ENCODE measurements around the gene SDK2.
A peak's percentile ranks its signal among the peaks of the same experiment; 100 is the strongest.

Gene SDK2

GRCh38 chr17:73363442-73364154 lies 280.6 kb downstream of the SDK2 start:
- Histone ChIP-seq H3K4me3 (ENCODE audit: low read depth, low read length) (no peak overlapping the region), H3K4me1 (peaks cover 20% of the 10 kb centered on the region), H3K9me3 (no peaks in the 10 kb centered on the region), H3K36me3 (no peaks in the 10 kb centered on the region), H3K27me3 (no peaks in the 10 kb centered on the region)
- TF ChIP-seq CTCF (IDR thresholded peaks at IDR 0.05; ENCODE audit: low read depth, low read length): no peak
- DNase-seq: no peak

DNA sequence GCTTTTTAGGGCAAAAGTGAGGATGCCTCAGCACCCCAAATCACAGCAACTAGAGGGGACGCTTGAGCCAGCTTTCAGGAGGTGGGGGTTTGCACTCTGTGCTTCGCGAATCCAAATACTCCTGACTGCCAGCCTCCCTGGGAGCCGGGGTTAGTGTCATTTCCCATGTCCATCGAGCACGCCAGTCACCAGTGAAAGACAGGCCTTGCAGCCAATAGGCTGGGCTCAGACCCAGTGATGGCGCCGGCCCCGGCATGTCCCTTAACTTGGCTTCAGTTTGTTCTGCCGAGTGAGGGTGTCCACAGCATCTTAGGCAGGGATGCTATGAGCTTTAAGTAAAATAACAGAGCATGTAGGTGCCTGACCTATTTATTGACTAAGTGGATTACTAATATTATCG lies 281.5 kb downstream of the SDK2 start:
- H3K27me3 ChIP-seq: no peaks in the 10 kb centered on the region
- no peak for TF ChIP-seq CTCF (IDR thresholded peaks at IDR 0.05; ENCODE audit: low read depth, low read length)
- no peaks in the 10 kb centered on the region for H3K9me3 ChIP-seq
- no peak for DNase-seq
- no peak overlapping the region for H3K4me3 ChIP-seq (ENCODE audit: low read depth, low read length)
- no peaks in the 10 kb centered on the region for H3K36me3 ChIP-seq
- peaks cover 27% of the 10 kb centered on the region for H3K4me1 ChIP-seq

GRCh38 chr17:73360961-73361761 lies 283.1 kb downstream of the SDK2 start:
- no peak for TF ChIP-seq CTCF (IDR thresholded peaks at IDR 0.05; ENCODE audit: low read depth, low read length)
- no peak for DNase-seq
- Histone ChIP-seq H3K9me3 (no peaks in the 10 kb centered on the region), H3K36me3 (no peaks in the 10 kb centered on the region), H3K27me3 (no peaks in the 10 kb centered on the region), H3K4me1 (peaks cover 36% of the 10 kb centered on the region), H3K4me3 (ENCODE audit: low read depth, low read length) (no peak overlapping the region)

GRCh38 chr17:73359987-73360410 lies 284.2 kb downstream of the SDK2 start:
- peak; percentile 53 for DNase-seq
- Histone ChIP-seq H3K36me3 (no peaks in the 10 kb centered on the region), H3K4me3 (ENCODE audit: low read depth, low read length) (no peak overlapping the region), H3K9me3 (no peaks in the 10 kb centered on the region), H3K27me3 (no peaks in the 10 kb centered on the region), H3K4me1 (peaks cover 36% of the 10 kb centered on the region)
- peak; percentile 37; the same call in 1 of the 2 replicates for TF ChIP-seq CTCF (IDR thresholded peaks at IDR 0.05; ENCODE audit: low read depth, low read length)

GRCh38 chr17:73359352-73359751 lies 284.9 kb downstream of the SDK2 start:
- no peak for TF ChIP-seq CTCF (IDR thresholded peaks at IDR 0.05; ENCODE audit: low read depth, low read length)
- DNase-seq: no peak
- Histone ChIP-seq H3K4me3 (ENCODE audit: low read depth, low read length) (no peak overlapping the region), H3K27me3 (no peaks in the 10 kb centered on the region), H3K4me1 (peaks cover 36% of the 10 kb centered on the region), H3K9me3 (no peaks in the 10 kb centered on the region), H3K36me3 (no peaks in the 10 kb centered on the region)

- Histone ChIP-seq H3K9me3 (no peaks in the 10 kb centered on the region), H3K27me3 (no peaks in the 10 kb centered on the region)
Observed at GRCh38 chr17:73358668-73359067, 285.6 kb downstream of the SDK2 start.

More at GRCh38 chr17:73358668-73359067, 285.6 kb downstream of the SDK2 start:
- no peak for DNase-seq
- no peaks in the 10 kb centered on the region for H3K36me3 ChIP-seq
- TF ChIP-seq CTCF (IDR thresholded peaks at IDR 0.05; ENCODE audit: low read depth, low read length): no peak
- H3K4me1 ChIP-seq: peaks cover 36% of the 10 kb centered on the region
- H3K4me3 ChIP-seq (ENCODE audit: low read depth, low read length): no peak overlapping the region
